ENCODE results near the gene HSP90B1. TPM values are rescaled to one million over a fixed set of nuclear protein-coding genes. Genes with fewer than 3 reads are reported as not detected.
A peak's percentile ranks its signal among the peaks of the same experiment; 100 is the strongest.

HSP90B1 gene
- total and polyA plus RNA-seq, 2 of the 13 experiments (the other 11 are each of a cell fraction or from before 2014, with no cell fraction given), result 800 to 954 TPM

GRCh38 chr12:103929046-103929783 lies 995 bp upstream of the HSP90B1 start (continued):
- no peak for TF ChIP-seq ZNF382 (CRISPR knock-in tag; IDR thresholded peaks at IDR 0.05; ENCODE audit: borderline replicate concordance)
- peak; percentile 56; the same call in 1 of the 2 replicates for TF ChIP-seq KDM5A (IDR thresholded peaks at IDR 0.05; ENCODE audit: borderline replicate concordance, low read length)
- no peak for TF ChIP-seq REXO4 (CRISPR knock-in tag; IDR thresholded peaks at IDR 0.05; ENCODE audit: borderline replicate concordance)
- no peak for TF ChIP-seq DMTF1 (CRISPR knock-in tag; IDR thresholded peaks at IDR 0.05)
- no peak for TF ChIP-seq NFYC (CRISPR knock-in tag; IDR thresholded peaks at IDR 0.05)
- no peak for TF ChIP-seq SNAPC5 (CRISPR knock-in tag; IDR thresholded peaks at IDR 0.05; ENCODE audit: borderline replicate concordance)
- TF ChIP-seq MNT (IDR thresholded peaks at IDR 0.05), result no peak
- TF ChIP-seq ZNF484 (CRISPR knock-in tag; IDR thresholded peaks at IDR 0.05; ENCODE audit: borderline replicate concordance, low read depth), result no peak
- TF ChIP-seq HIC2 (CRISPR knock-in tag; IDR thresholded peaks at IDR 0.05; ENCODE audit: low read depth), result no peak
- no peak for TF ChIP-seq ZNF24 (IDR thresholded peaks at IDR 0.05)
- peak; percentile 73; the same call in 1 of the 2 replicates for TF ChIP-seq ZNF788 (CRISPR knock-in tag; IDR thresholded peaks at IDR 0.05; ENCODE audit: borderline replicate concordance)
- no peak for TF ChIP-seq ZFP41 (CRISPR knock-in tag; IDR thresholded peaks at IDR 0.05; ENCODE audit: borderline replicate concordance)
- TF ChIP-seq ZNF224 (CRISPR knock-in tag; IDR thresholded peaks at IDR 0.05), result no peak
- no peak for TF ChIP-seq HOMEZ (CRISPR knock-in tag; IDR thresholded peaks at IDR 0.05; ENCODE audit: low read depth)
- TF ChIP-seq ZNF274 (CRISPR knock-in tag; IDR thresholded peaks at IDR 0.05), result 0 out of 2 replicates have a peak, but pooled peaks have one; percentile 21
- no peak for TF ChIP-seq SP2 (CRISPR knock-in tag; IDR thresholded peaks at IDR 0.05)
- TF ChIP-seq ZNF362 (CRISPR knock-in tag; IDR thresholded peaks at IDR 0.05; ENCODE audit: borderline replicate concordance), result no peak
